ENCODE results near the gene ITGB5.

GRCh38 chr3:124890573-124891190 lies 3.5 kb upstream of the ITGB5 start:
- TF ChIP-seq, protein P1, sequence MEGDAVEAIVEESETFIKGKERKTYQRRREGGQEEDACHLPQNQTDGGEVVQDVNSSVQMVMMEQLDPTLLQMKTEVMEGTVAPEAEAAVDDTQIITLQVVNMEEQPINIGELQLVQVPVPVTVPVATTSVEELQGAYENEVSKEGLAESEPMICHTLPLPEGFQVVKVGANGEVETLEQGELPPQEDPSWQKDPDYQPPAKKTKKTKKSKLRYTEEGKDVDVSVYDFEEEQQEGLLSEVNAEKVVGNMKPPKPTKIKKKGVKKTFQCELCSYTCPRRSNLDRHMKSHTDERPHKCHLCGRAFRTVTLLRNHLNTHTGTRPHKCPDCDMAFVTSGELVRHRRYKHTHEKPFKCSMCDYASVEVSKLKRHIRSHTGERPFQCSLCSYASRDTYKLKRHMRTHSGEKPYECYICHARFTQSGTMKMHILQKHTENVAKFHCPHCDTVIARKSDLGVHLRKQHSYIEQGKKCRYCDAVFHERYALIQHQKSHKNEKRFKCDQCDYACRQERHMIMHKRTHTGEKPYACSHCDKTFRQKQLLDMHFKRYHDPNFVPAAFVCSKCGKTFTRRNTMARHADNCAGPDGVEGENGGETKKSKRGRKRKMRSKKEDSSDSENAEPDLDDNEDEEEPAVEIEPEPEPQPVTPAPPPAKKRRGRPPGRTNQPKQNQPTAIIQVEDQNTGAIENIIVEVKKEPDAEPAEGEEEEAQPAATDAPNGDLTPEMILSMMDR (conservative IDR thresholded peaks at IDR 0.05 in 1 of 2, IDR thresholded peaks at IDR 0.05 in 1 of 2; ENCODE audit: low read depth in 1 of 2, low read length in 2 of 2), result no peak
- TF ChIP-seq EZH2 (IDR thresholded peaks at IDR 0.05; ENCODE audit: low read length, missing control alignments), result no peak

Measured in fibroblast of lung (primary cell).